Keratinocyte (primary cell): Measurements from ENCODE around the gene ZNF358.

Source experiments
- EZH2 ChIP-seq: IDR thresholded peaks from one replicate; pipeline ENCODE4 v1.6.1; 2012; ENCODE audit warnings: inconsistent platforms, mild to moderate bottlenecking, low read length, moderate library complexity
- TF ChIP-seq, protein P1 (sequence below), 3 experiments: IDR thresholded peaks in 1 of 3; conservative IDR thresholded peaks in 1 of 3; optimal IDR thresholded peaks in 1 of 3; 2 replicates in 2 of 3; 3 replicates in 1 of 3; pipeline versions ENCODE3 to v1.5.1; 2011; ENCODE audit warnings: low read length in 3 of 3, mild to moderate bottlenecking in 3 of 3, moderate library complexity in 2 of 3, control low read depth in 1 of 3, inconsistent platforms in 1 of 3; ENCODE audit not compliant: insufficient read depth in 2 of 3; ENCODE audit errors: extremely low read depth in 1 of 3

DNA sequence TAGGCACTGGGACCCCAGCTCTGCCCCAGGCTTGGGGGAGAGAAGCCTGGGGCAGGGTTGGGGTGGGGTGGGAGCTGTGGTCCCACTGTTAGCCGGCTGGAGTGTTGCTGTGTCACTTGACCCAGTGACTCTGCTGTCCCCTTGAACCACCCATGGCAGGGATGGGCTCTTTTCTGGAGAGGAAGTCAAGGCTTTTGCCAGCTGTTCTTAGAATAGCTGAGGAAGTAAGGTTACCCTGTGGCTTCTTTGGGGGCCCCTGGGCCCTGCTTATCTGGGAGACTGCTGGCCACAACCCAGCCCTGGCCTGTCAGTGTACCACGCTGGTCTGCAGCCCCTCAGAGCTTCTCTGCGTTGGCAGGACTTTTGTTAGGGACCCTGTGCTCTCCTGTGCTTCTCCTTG, 28.7 kb downstream of the ZNF358 start:
- TF ChIP-seq, protein P1, sequence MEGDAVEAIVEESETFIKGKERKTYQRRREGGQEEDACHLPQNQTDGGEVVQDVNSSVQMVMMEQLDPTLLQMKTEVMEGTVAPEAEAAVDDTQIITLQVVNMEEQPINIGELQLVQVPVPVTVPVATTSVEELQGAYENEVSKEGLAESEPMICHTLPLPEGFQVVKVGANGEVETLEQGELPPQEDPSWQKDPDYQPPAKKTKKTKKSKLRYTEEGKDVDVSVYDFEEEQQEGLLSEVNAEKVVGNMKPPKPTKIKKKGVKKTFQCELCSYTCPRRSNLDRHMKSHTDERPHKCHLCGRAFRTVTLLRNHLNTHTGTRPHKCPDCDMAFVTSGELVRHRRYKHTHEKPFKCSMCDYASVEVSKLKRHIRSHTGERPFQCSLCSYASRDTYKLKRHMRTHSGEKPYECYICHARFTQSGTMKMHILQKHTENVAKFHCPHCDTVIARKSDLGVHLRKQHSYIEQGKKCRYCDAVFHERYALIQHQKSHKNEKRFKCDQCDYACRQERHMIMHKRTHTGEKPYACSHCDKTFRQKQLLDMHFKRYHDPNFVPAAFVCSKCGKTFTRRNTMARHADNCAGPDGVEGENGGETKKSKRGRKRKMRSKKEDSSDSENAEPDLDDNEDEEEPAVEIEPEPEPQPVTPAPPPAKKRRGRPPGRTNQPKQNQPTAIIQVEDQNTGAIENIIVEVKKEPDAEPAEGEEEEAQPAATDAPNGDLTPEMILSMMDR (optimal IDR thresholded peaks at IDR 0.05 in 1 of 3, IDR thresholded peaks at IDR 0.05 in 1 of 3, conservative IDR thresholded peaks at IDR 0.05 in 1 of 3; ENCODE audit: extremely low read depth in 1 of 3, insufficient read depth in 2 of 3, low read length in 3 of 3), result no peak
- no peak for TF ChIP-seq EZH2
